ENCODE results near the gene RIMBP2. TPM values are rescaled to one million over a fixed set of nuclear protein-coding genes. Genes with fewer than 3 reads are reported as not detected.

The RIMBP2 gene
- total RNA-seq, 2 experiments from 2014 or later: not detected

GRCh38 chr12:130498589-130499385 lies 217.3 kb downstream of the RIMBP2 start:
- no peak overlapping the region for H3K4me3 ChIP-seq (ENCODE audit: low read length)
- DNase-seq (no peak), ATAC-seq (ENCODE audit: poor library complexity) (no peak)
- H3K4me3 Mint-ChIP-seq: no peak overlapping the region
- H3K27me3 ChIP-seq (ENCODE audit: control insufficient read depth in 1 of 2, insufficient read depth in 2 of 2, low read length in 2 of 2): no peaks in the 10 kb centered on the region
- H3K36me3 ChIP-seq (ENCODE audit: insufficient read depth, low read length): no peaks in the 10 kb centered on the region
- CTCF ChIA-PET: no interaction called here
- H3K4me1 Mint-ChIP-seq (ENCODE audit: low read depth): no peaks in the 10 kb centered on the region
- H3K9me3 Mint-ChIP-seq: no peaks in the 10 kb centered on the region
- intact Hi-C loops (cut with DNase I, micrococcal nuclease): no loop called here
- no peak overlapping the region for H3K27ac Mint-ChIP-seq
- H3K9me3 ChIP-seq (ENCODE audit: control insufficient read depth in 1 of 2, insufficient read depth in 1 of 2, low read length in 2 of 2): peaks cover 0 to 17% of the 10 kb centered on the region in 2 experiments
- POLR2A ChIA-PET: no interaction called here
- no peak overlapping the region for H3K27ac ChIP-seq (ENCODE audit: low read depth in 1 of 2, low read length in 2 of 2)
- H3K36me3 Mint-ChIP-seq (ENCODE audit: low read depth): no peaks in the 10 kb centered on the region
- no peaks in the 10 kb centered on the region for H3K4me1 ChIP-seq (ENCODE audit: insufficient read depth, low read length)
- H3K27me3 Mint-ChIP-seq: no peaks in the 10 kb centered on the region
- no peak for TF ChIP-seq CTCF (IDR thresholded peaks at IDR 0.05)

GRCh38 chr12:130497991-130498390 lies 218.1 kb downstream of the RIMBP2 start:
- CTCF ChIA-PET: no interaction called here
- Histone ChIP-seq H3K9me3 (ENCODE audit: control insufficient read depth in 1 of 2, insufficient read depth in 1 of 2, low read length in 2 of 2) (peaks cover 0 to 17% of the 10 kb centered on the region in 2 experiments), H3K4me1 (ENCODE audit: insufficient read depth, low read length) (no peaks in the 10 kb centered on the region), H3K27me3 (ENCODE audit: control insufficient read depth in 1 of 2, insufficient read depth in 2 of 2, low read length in 2 of 2) (no peaks in the 10 kb centered on the region), H3K4me3 (ENCODE audit: low read length) (no peak overlapping the region), H3K36me3 (ENCODE audit: insufficient read depth, low read length) (no peaks in the 10 kb centered on the region), H3K27ac (ENCODE audit: low read depth in 1 of 2, low read length in 2 of 2) (no peak overlapping the region)
- no peak overlapping the region for H3K4me3 Mint-ChIP-seq
- no peaks in the 10 kb centered on the region for H3K9me3 Mint-ChIP-seq
- no peak for TF ChIP-seq CTCF (IDR thresholded peaks at IDR 0.05)
- DNase-seq (no peak), ATAC-seq (ENCODE audit: poor library complexity) (no peak)
- no peaks in the 10 kb centered on the region for H3K36me3 Mint-ChIP-seq (ENCODE audit: low read depth)
- POLR2A ChIA-PET: no interaction called here
- H3K4me1 Mint-ChIP-seq (ENCODE audit: low read depth): no peaks in the 10 kb centered on the region
- intact Hi-C loops (cut with DNase I, micrococcal nuclease): no loop called here
- no peaks in the 10 kb centered on the region for H3K27me3 Mint-ChIP-seq
- H3K27ac Mint-ChIP-seq: no peak overlapping the region

- no peak overlapping the region for H3K4me3 Mint-ChIP-seq
- Histone ChIP-seq H3K9me3 (ENCODE audit: control insufficient read depth in 1 of 2, insufficient read depth in 1 of 2, low read length in 2 of 2) (peaks cover 0 to 17% of the 10 kb centered on the region in 2 experiments), H3K4me1 (ENCODE audit: insufficient read depth, low read length) (no peaks in the 10 kb centered on the region), H3K27ac (ENCODE audit: low read depth in 1 of 2, low read length in 2 of 2) (no peak overlapping the region), H3K4me3 (ENCODE audit: low read length) (no peak overlapping the region), H3K27me3 (ENCODE audit: control insufficient read depth in 1 of 2, insufficient read depth in 2 of 2, low read length in 2 of 2) (no peaks in the 10 kb centered on the region), H3K36me3 (ENCODE audit: insufficient read depth, low read length) (no peaks in the 10 kb centered on the region)
- CTCF ChIA-PET: no interaction called here
- no peaks in the 10 kb centered on the region for H3K4me1 Mint-ChIP-seq (ENCODE audit: low read depth)
- ATAC-seq (ENCODE audit: poor library complexity) (no peak), DNase-seq (no peak)
- H3K36me3 Mint-ChIP-seq (ENCODE audit: low read depth): no peaks in the 10 kb centered on the region
- POLR2A ChIA-PET: no interaction called here
- intact Hi-C loops (cut with DNase I, micrococcal nuclease): no loop called here
- H3K27me3 Mint-ChIP-seq: no peaks in the 10 kb centered on the region
- no peaks in the 10 kb centered on the region for H3K9me3 Mint-ChIP-seq
- H3K27ac Mint-ChIP-seq: no peak overlapping the region
- no peak for TF ChIP-seq CTCF (IDR thresholded peaks at IDR 0.05)
These were observed 218.8 kb downstream of the RIMBP2 start for GRCh38 chr12:130497321-130497720.
